Panc1 (cell line): Measurements from ENCODE around the gene NDUFS6. TPM values are rescaled to one million over a fixed set of nuclear protein-coding genes. Genes with fewer than 3 reads are reported as not detected.

Experiments
- ATAC-seq: fragments of 200-7000 bp; cut with Tn5 transposase; 2 replicates; pipeline ENCODE4 v1.9.1; 2020; ENCODE audit warnings: mild to moderate bottlenecking, moderate library complexity
- BruUV-seq: library from RNA; stranded (reverse); fragments of 400-500 nt; replicated peaks from 2 replicates; lab custom pipeline; 2021; lab: Mats Ljungman, UMichigan
- CTCF ChIA-PET: fragments of 300-600 bp; sonication (Branson Sonifier 250); formaldehyde crosslinking; loops from one replicate; lab custom pipeline; 2022; ENCODE audit warnings: antibody characterized with exemption; lab: Charles Lee
- POLR2A ChIA-PET: fragments of 300-600 bp; sonication (Branson Sonifier 250); formaldehyde crosslinking; loops from one replicate; lab custom pipeline; 2022; ENCODE audit warnings: antibody characterized with exemption; lab: Charles Lee
- DNase-seq: peaks from one replicate; pipeline ENCODE4 v3.0.0-alpha.2; 2010; ENCODE audit warnings: low read depth, low spot score
- H3K27ac ChIP-seq: 2 replicates; pipeline ENCODE4 v1.5.1; 2011; ENCODE audit warnings: mild to moderate bottlenecking, low read length, inconsistent platforms
- H3K27me3 ChIP-seq: fragments of 200-500 bp; sonication (Bioruptor generic); 2 replicates; pipeline ENCODE4 v1.6.0; 2014; ENCODE audit warnings: low read length, inconsistent platforms; ENCODE audit not compliant: control insufficient read depth, insufficient read depth
- H3K36me3 ChIP-seq: fragments of 200-500 bp; sonication (Bioruptor generic); 2 replicates; pipeline ENCODE4 v1.5.1; 2014; ENCODE audit warnings: inconsistent platforms, mild to moderate bottlenecking, low read length, moderate library complexity; ENCODE audit not compliant: control insufficient read depth, insufficient read depth
- H3K4me1 ChIP-seq: 2 replicates; pipeline ENCODE4 v1.5.1; 2011; ENCODE audit warnings: inconsistent platforms, mild to moderate bottlenecking, low read length, moderate library complexity; ENCODE audit not compliant: control insufficient read depth, insufficient read depth
- H3K4me3 ChIP-seq, 2 experiments: 2 replicates each; pipeline ENCODE4 v1.5.1; 2011 to 2012; ENCODE audit warnings: low read depth in 2 of 2, low read length in 2 of 2, mild to moderate bottlenecking in 2 of 2, inconsistent platforms in 1 of 2, moderate library complexity in 1 of 2
- H3K9me3 ChIP-seq: fragments of 200-500 bp; sonication (Bioruptor generic); 2 replicates; pipeline ENCODE4 v1.5.1; 2014; ENCODE audit warnings: low read depth, mild to moderate bottlenecking, inconsistent platforms, low read length, moderate library complexity; ENCODE audit not compliant: control insufficient read depth, insufficient read depth
- POLR2AphosphoS5 ChIP-seq: IDR thresholded peaks from 2 replicates; pipeline ENCODE4 v1.6.1; 2012; ENCODE audit warnings: mild to moderate bottlenecking, low read depth, low read length, moderate library complexity
- REST ChIP-seq, 2 experiments: IDR thresholded peaks; 2 replicates each; pipeline ENCODE4 v1.6.1; 2011 to 2012; ENCODE audit warnings: low read depth in 2 of 2, control low read depth in 1 of 2, low read length in 1 of 2, mild to moderate bottlenecking in 1 of 2, moderate library complexity in 1 of 2; ENCODE audit not compliant: insufficient read depth in 1 of 2
- SIN3A ChIP-seq: IDR thresholded peaks from 2 replicates; pipeline ENCODE4 v1.6.1; 2012; ENCODE audit warnings: low read depth, mild to moderate bottlenecking, low read length, moderate library complexity, borderline replicate concordance; ENCODE audit not compliant: insufficient read depth
- TCF7L2 ChIP-seq: IDR thresholded peaks from 2 replicates; pipeline ENCODE4 v1.6.1; 2011; ENCODE audit warnings: mild to moderate bottlenecking, low read depth, low read length, inconsistent platforms
- in situ Hi-C: cut with HindIII; loops from 2 replicates; pipeline ENCODE4 v1.10.0; 2016; ENCODE audit warnings: low sequenced_read_pairs, low pct_unique_long_range_greater_than_20kb
- intact Hi-C: fragments of 100-400 bp; cut with micrococcal nuclease; formaldehyde crosslinking; loops from one replicate; pipeline ENCODE4 v1.10.0; 2022; ENCODE audit not compliant: unreplicated experiment
- total RNA-seq: library from RNA; stranded (reverse); gene quantifications from one replicate; pipeline ENCODE4 v1.2.1, GENCODE V29; 2021; ENCODE audit not compliant: unreplicated experiment
- TF ChIP-seq, protein P1 (sequence below): fragments of 450-650 bp; IDR thresholded peaks from 2 replicates; pipeline ENCODE4 v1.5.1; 2017; ENCODE audit warnings: mild to moderate bottlenecking

Gene NDUFS6
- total RNA-seq, 1 experiment from 2014 or later, result 70.6 TPM

DNA sequence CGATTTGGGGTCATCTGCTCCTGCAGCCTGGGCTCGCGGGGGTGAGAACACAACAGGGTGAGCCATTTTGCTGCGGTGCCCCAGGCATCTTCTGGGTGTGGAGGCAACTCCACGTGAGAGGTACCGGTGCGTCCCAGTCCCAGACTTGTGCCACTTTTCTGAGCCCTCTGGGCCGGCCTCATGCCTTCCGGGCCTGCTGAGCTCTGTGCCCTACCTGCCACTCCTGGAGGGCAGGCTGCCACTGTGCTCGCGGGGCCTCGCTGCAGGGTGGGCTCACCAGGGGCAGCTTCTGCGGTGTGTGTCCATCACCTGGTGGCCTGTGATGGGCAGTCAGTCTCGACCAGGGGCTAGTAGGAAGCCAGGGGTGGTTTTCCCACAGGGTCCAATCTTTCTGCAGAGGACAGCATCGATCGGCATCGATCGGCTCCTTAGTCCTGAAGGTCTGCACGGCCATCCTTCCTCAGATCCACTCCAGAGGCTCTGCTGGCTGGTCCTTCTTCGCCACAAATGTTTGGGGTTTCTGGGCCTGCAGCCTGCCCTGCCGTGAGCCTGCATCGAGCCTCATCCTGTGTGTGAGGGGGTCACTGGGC is 58.9 kb downstream of the NDUFS6 start:
- ChIA-PET CTCF (no interaction called here), POLR2A (no interaction called here)
- DNase-seq (no peak), ATAC-seq (no peak)
- no peaks in the 10 kb centered on the region for H3K4me1 ChIP-seq
- in situ Hi-C loops, result no loop called here
- no peaks in the 10 kb centered on the region for H3K9me3 ChIP-seq
- H3K36me3 ChIP-seq, result no peaks in the 10 kb centered on the region
- no TSS peak for BruUV-seq
- H3K27ac ChIP-seq, result no peak overlapping the region
- H3K27me3 ChIP-seq, result no peaks in the 10 kb centered on the region; the same call in 1 of the 2 replicates
- intact Hi-C loops, result no loop called here
- TF ChIP-seq POLR2AphosphoS5 (no peak), TCF7L2 (no peak), REST (IDR thresholded peaks at IDR 0.05; ENCODE audit: insufficient read depth in 1 of 2, low read depth in 2 of 2, low read length in 1 of 2) (no peak), SIN3A (no peak)
- TF ChIP-seq, protein P1, sequence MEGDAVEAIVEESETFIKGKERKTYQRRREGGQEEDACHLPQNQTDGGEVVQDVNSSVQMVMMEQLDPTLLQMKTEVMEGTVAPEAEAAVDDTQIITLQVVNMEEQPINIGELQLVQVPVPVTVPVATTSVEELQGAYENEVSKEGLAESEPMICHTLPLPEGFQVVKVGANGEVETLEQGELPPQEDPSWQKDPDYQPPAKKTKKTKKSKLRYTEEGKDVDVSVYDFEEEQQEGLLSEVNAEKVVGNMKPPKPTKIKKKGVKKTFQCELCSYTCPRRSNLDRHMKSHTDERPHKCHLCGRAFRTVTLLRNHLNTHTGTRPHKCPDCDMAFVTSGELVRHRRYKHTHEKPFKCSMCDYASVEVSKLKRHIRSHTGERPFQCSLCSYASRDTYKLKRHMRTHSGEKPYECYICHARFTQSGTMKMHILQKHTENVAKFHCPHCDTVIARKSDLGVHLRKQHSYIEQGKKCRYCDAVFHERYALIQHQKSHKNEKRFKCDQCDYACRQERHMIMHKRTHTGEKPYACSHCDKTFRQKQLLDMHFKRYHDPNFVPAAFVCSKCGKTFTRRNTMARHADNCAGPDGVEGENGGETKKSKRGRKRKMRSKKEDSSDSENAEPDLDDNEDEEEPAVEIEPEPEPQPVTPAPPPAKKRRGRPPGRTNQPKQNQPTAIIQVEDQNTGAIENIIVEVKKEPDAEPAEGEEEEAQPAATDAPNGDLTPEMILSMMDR, result no peak
- no peak overlapping the region for H3K4me3 ChIP-seq

GRCh38 chr5:1860949-1861348 is 59.7 kb downstream of the NDUFS6 start:
- Histone ChIP-seq H3K27me3 (no peaks in the 10 kb centered on the region; the same call in 1 of the 2 replicates), H3K36me3 (no peaks in the 10 kb centered on the region), H3K4me3 (no peak overlapping the region), H3K4me1 (no peaks in the 10 kb centered on the region), H3K9me3 (no peaks in the 10 kb centered on the region), H3K27ac (no peak overlapping the region)
- DNase-seq (no peak), ATAC-seq (no peak)
- in situ Hi-C loops, result no loop called here
- ChIA-PET POLR2A (no interaction called here), CTCF (no interaction called here)
- TF ChIP-seq SIN3A (no peak), TCF7L2 (no peak)
- no TSS peak for BruUV-seq
- intact Hi-C loops, result no loop called here

GRCh38 chr5:1864896-1865440 is 63.8 kb downstream of the NDUFS6 start:
- H3K9me3 ChIP-seq, result no peaks in the 10 kb centered on the region
- intact Hi-C loops, result no loop called here
- H3K4me3 ChIP-seq, result no peak overlapping the region
- H3K36me3 ChIP-seq, result no peaks in the 10 kb centered on the region
- CTCF ChIA-PET, result no interaction called here
- TF ChIP-seq TCF7L2 (no peak), REST (IDR thresholded peaks at IDR 0.05; ENCODE audit: insufficient read depth in 1 of 2, low read depth in 2 of 2, low read length in 1 of 2) (no peak), POLR2AphosphoS5 (no peak), SIN3A (no peak)
- TF ChIP-seq, protein P1, result no peak
- POLR2A ChIA-PET, result no interaction called here
- no peak overlapping the region for H3K27ac ChIP-seq
- BruUV-seq, result no TSS peak
- in situ Hi-C loops, result no loop called here
- ATAC-seq (no peak), DNase-seq (no peak)
- H3K27me3 ChIP-seq, result no peaks in the 10 kb centered on the region; the same call in 1 of the 2 replicates
- no peaks in the 10 kb centered on the region for H3K4me1 ChIP-seq
